GM18909 (cell line): ENCODE data around the gene SPAG16.
"Not testable (repeated sequence)": the region's sequence is repeated elsewhere in the genome, so short reads cannot be mapped to it uniquely, and the experiment has no call there.

Experiments used
- ATAC-seq: cut with Tn5 transposase; IDR thresholded peaks from one replicate; pipeline ENCODE4 v1.9.1; 2021; ENCODE audit warnings: mild to moderate bottlenecking; ENCODE audit not compliant: unreplicated experiment, poor library complexity

The SPAG16 gene

GRCh38 chr2:213266421-213266820 lies 17.8 kb upstream of the SPAG16 start:
- no peak for ATAC-seq

- no peak for ATAC-seq
These were observed 12.3 kb upstream of the SPAG16 start for GRCh38 chr2:213271947-213272346.

GRCh38 chr2:213274143-213274542 lies 10.1 kb upstream of the SPAG16 start:
- ATAC-seq, result no peak

GRCh38 chr2:213275265-213275664 lies 9.0 kb upstream of the SPAG16 start:
- ATAC-seq, result no peak

GRCh38 chr2:213277134-213277533 lies 7.1 kb upstream of the SPAG16 start:
- not testable (repeated sequence) for ATAC-seq

- ATAC-seq, result no peak
These were observed 5.1 kb upstream of the SPAG16 start for GRCh38 chr2:213279116-213279620.

GRCh38 chr2:213279971-213280370 lies 4.3 kb upstream of the SPAG16 start:
- ATAC-seq, result no peak

- no peak for ATAC-seq
These were observed 3.1 kb upstream of the SPAG16 start for GRCh38 chr2:213281156-213281555.

GRCh38 chr2:213285404-213285803 lies 1.1 kb downstream of the SPAG16 start:
- no peak for ATAC-seq

- no peak for ATAC-seq
These were observed 1.9 kb downstream of the SPAG16 start for GRCh38 chr2:213286161-213286560.

- no peak for ATAC-seq
These were observed 4.8 kb downstream of the SPAG16 start for GRCh38 chr2:213288913-213289700.

GRCh38 chr2:213290501-213290900 lies 6.2 kb downstream of the SPAG16 start:
- ATAC-seq, result no peak

GRCh38 chr2:213296270-213296669 lies 12.0 kb downstream of the SPAG16 start:
- no peak for ATAC-seq

GRCh38 chr2:213306316-213306942 lies 22.2 kb downstream of the SPAG16 start:
- no peak for ATAC-seq

- ATAC-seq, result no peak
These were observed 31.1 kb downstream of the SPAG16 start for GRCh38 chr2:213315168-213315876.

- no peak for ATAC-seq
These were observed 31.9 kb downstream of the SPAG16 start for GRCh38 chr2:213316001-213316735.

GRCh38 chr2:213317929-213318328 lies 33.7 kb downstream of the SPAG16 start:
- no peak for ATAC-seq

- no peak for ATAC-seq
These were observed 36.3 kb downstream of the SPAG16 start for GRCh38 chr2:213320604-213321003.

GRCh38 chr2:213336253-213336770 lies 52.0 kb downstream of the SPAG16 start:
- ATAC-seq, result no peak

- no peak for ATAC-seq
These were observed 69.2 kb downstream of the SPAG16 start for GRCh38 chr2:213353419-213353818.
